DMS 273 (cell line): ENCODE data around the gene IGFALS.
A peak's percentile ranks its signal among the peaks of the same experiment; 100 is the strongest.

Experiments
- DNase-seq: peaks from one replicate; lab custom pipeline; 2025; ENCODE audit not compliant: unreplicated experiment; lab: John Stamatoyannopoulos, UW

Gene IGFALS

GRCh38 chr16:1767116-1767994 lies 26.1 kb downstream of the IGFALS start:
- no peak for DNase-seq

GRCh38 chr16:1766701-1767100 lies 26.8 kb downstream of the IGFALS start:
- no peak for DNase-seq

GRCh38 chr16:1766231-1766630 lies 27.3 kb downstream of the IGFALS start:
- DNase-seq: no peak

- DNase-seq: no peak
Observed at GRCh38 chr16:1765826-1766225, 27.7 kb downstream of the IGFALS start.

- no peak for DNase-seq
Observed at GRCh38 chr16:1764971-1765370, 28.5 kb downstream of the IGFALS start.

GRCh38 chr16:1763521-1764511 lies 29.7 kb downstream of the IGFALS start:
- peak; percentile 55 for DNase-seq

GRCh38 chr16:1762879-1763520 lies 30.5 kb downstream of the IGFALS start:
- no peak for DNase-seq

- DNase-seq: no peak
Observed at GRCh38 chr16:1762196-1762878, 31.2 kb downstream of the IGFALS start.

GRCh38 chr16:1761751-1762150 lies 31.8 kb downstream of the IGFALS start:
- no peak for DNase-seq

GRCh38 chr16:1760911-1761310 lies 32.6 kb downstream of the IGFALS start:
- no peak for DNase-seq

GRCh38 chr16:1759511-1759910 lies 34.0 kb downstream of the IGFALS start:
- DNase-seq: no peak

- DNase-seq: no peak
Observed at GRCh38 chr16:1758923-1759322, 34.6 kb downstream of the IGFALS start.

GRCh38 chr16:1757714-1758461 lies 35.6 kb downstream of the IGFALS start:
- no peak for DNase-seq

GRCh38 chr16:1754204-1754603 lies 39.3 kb downstream of the IGFALS start:
- no peak for DNase-seq

GRCh38 chr16:1752853-1753252 lies 40.7 kb downstream of the IGFALS start:
- no peak for DNase-seq

- DNase-seq: no peak
Observed at GRCh38 chr16:1751946-1752345, 41.6 kb downstream of the IGFALS start.

GRCh38 chr16:1749152-1750117 lies 44.1 kb downstream of the IGFALS start:
- no peak for DNase-seq

- no peak for DNase-seq
Observed at GRCh38 chr16:1747934-1748333, 45.6 kb downstream of the IGFALS start.

- no peak for DNase-seq
Observed at GRCh38 chr16:1746693-1747195, 46.8 kb downstream of the IGFALS start.
